ENCODE measurements around the gene RNF151. TPM values are rescaled to one million over a fixed set of nuclear protein-coding genes. Genes with fewer than 3 reads are reported as not detected.
A peak's percentile ranks its signal among the peaks of the same experiment; 100 is the strongest.

RNF151 gene
- total RNA-seq, 6 donors from 2014 or later, result 0.37 TPM; not detected in 5

- TF ChIP-seq CTCF (IDR thresholded peaks at IDR 0.05), result no peak
- no peak for TF ChIP-seq POLR2A (IDR thresholded peaks at IDR 0.05)
- no peak for TF ChIP-seq EP300 (IDR thresholded peaks at IDR 0.05)
- TF ChIP-seq POLR2AphosphoS5 (IDR thresholded peaks at IDR 0.05), result no peak
- ATAC-seq (ENCODE audit: low FRiP score in 2 of 2) (no peak), DNase-seq (no peak)
- H3K4me1 ChIP-seq, result peaks cover 15 to 57% (median 28%) of the 10 kb centered on the region in 4 donors
- H3K36me3 ChIP-seq, result peaks cover 0 to 28% (median 23%) of the 10 kb centered on the region in 4 donors
- H3K4me3 ChIP-seq, result peak overlapping the region in 3 of 4 donors; percentile 84 to 96 (median 88)
- H3K27me3 ChIP-seq, result peaks cover 0 to 24% (median 10%) of the 10 kb centered on the region in 4 donors
- WGBS, 2 donors, result 25 to 26% methylated on average over 19 of the region's 19 CpGs
- H3K27ac ChIP-seq, result peak overlapping the region; percentile 80 to 88 (median 86)
- H3K9me3 ChIP-seq, result no peaks in the 10 kb centered on the region
Measured at GRCh38 chr16:1982991-1983543, 16.4 kb downstream of the RNF151 start.

DNA sequence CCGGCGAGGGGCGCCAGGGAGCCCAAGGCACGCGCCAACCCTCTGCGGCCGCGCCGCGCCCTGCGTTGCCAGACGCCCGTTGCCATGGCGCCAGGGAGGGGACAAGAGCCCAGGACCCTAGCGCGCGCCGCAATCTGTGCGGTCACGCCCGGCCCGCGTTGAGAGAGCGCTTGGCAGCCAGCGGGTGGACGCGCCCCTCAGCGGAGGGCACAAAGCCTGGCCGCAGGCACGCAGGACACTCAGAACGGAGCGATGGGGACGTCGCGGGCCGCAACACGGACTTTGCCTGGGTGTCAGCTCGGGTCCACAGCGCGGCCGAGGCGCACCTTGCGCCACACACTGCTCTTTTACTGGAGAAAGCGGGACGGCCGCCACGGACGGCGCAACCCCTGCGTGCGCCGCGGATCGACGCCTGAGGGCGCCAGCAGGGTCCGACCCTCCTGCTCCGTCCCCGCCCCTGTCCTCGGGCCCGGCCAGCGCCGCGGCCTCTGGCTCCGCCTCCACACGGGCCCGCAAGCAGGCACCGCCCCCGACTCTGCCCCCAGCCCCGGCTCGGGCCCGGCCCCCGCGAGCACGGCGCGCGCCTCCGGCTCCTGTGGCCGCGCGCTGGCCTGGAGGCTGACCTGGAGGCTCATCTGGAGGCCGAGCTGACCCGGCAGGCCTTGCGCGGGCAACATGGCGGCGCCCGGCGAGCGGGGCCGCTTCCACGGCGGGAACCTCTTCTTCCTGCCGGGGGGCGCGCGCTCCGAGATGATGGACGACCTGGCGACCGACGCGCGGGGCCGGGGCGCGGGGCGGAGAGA is 17.1 kb downstream of the RNF151 start, which contains the start of gene GFER:
TSS of gene GFER (plus strand) at position 650 of the 803 bp plus-strand sequence. CDS start at position 676, 26 bp downstream.
- Histone ChIP-seq H3K27me3 (peaks cover 0 to 24% (median 10%) of the 10 kb centered on the region in 4 donors), H3K9me3 (no peaks in the 10 kb centered on the region), H3K27ac (peak within 1 kb of the TSS; percentile 80 to 88 (median 86)), H3K4me3 (peak within 1 kb of the TSS; percentile 84 to 96 (median 88)), H3K4me1 (peaks cover 15 to 51% (median 27%) of the 10 kb centered on the region in 4 donors), H3K36me3 (peaks cover 0 to 22% (median 17%) of the 10 kb centered on the region in 4 donors)
- DNase-seq, result peak; percentile 92 to 98
- peak in 5 of 6 experiments; percentile 21 to 60 (median 53) for TF ChIP-seq CTCF (IDR thresholded peaks at IDR 0.05)
- peak in 1 of 2 donors; percentile 70 for TF ChIP-seq POLR2AphosphoS5 (IDR thresholded peaks at IDR 0.05)
- TF ChIP-seq EP300 (IDR thresholded peaks at IDR 0.05), result no peak
- TF ChIP-seq POLR2A (IDR thresholded peaks at IDR 0.05), result peak in 2 of 4 donors; percentile 65 to 79
- WGBS, 2 donors, result 2% methylated on average over 30 of the region's 109 CpGs; no CpG with 5 or more reads in 1 of the 2 donors
- peak; percentile 91 to 97 for ATAC-seq (ENCODE audit: low FRiP score in 2 of 2)

DNA sequence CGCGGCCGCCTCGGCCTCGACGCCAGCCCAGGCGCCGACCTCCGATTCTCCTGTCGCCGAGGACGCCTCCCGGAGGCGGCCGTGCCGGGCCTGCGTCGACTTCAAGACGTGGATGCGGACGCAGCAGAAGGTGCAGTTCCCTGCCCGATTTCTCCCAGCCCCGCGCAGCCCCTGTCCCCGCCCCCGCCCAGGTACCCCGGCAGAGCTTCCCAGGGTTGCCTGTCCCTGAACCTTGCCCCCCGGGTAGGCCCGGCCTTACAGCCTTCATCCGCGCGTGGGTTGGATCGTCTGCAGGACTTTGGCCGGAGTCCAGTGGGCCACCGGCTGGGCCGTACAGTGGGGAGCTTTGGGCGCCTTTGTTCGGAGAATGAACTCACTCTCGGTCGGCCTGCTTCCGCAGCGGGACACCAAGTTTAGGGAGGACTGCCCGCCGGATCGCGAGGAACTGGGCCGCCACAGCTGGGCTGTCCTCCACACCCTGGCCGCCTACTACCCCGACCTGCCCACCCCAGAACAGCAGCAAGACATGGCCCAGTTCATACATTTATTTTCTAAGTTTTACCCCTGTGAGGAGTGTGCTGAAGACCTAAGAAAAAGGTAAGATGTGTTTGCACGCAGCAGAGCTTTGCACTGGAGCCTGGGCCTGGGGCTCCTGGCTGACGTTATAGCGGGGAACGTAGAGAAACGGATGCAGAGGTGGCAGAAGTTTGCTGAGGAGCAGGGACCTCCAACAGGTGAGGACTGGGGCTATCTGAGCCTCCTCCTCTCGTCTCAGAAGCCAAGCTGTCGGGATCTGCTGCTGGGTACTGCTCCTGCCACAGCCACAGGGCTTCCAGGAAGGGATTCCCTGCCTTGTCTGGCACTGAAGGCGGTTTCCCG is 17.9 kb downstream of the RNF151 start:
- no peak for TF ChIP-seq POLR2AphosphoS5 (IDR thresholded peaks at IDR 0.05)
- TF ChIP-seq EP300 (IDR thresholded peaks at IDR 0.05), result no peak
- no peak for TF ChIP-seq POLR2A (IDR thresholded peaks at IDR 0.05)
- H3K27me3 ChIP-seq, result peaks cover 0 to 26% (median 16%) of the 10 kb centered on the region in 4 donors
- peaks cover 0 to 18% (median 16%) of the 10 kb centered on the region in 4 donors for H3K36me3 ChIP-seq
- peak overlapping the region; percentile 80 to 88 (median 86) for H3K27ac ChIP-seq
- no peak for DNase-seq
- no peaks in the 10 kb centered on the region for H3K9me3 ChIP-seq
- peak in 1 of 2 donors; percentile 3 for ATAC-seq (ENCODE audit: low FRiP score in 2 of 2)
- 17 to 37% methylated on average over 17 to 39 of the region's 58 CpGs for WGBS, 2 donors
- peak overlapping the region; percentile 84 to 96 (median 88) for H3K4me3 ChIP-seq
- peaks cover 17 to 51% (median 29%) of the 10 kb centered on the region in 4 donors for H3K4me1 ChIP-seq

GRCh38 chr16:1985466-1986150 is 19.0 kb downstream of the RNF151 start:
- Histone ChIP-seq H3K36me3 (peaks cover 0 to 18% (median 16%) of the 10 kb centered on the region in 4 donors), H3K27me3 (peaks cover 0 to 26% (median 15%) of the 10 kb centered on the region in 4 donors), H3K4me3 (no peak overlapping the region), H3K27ac (no peak overlapping the region), H3K4me1 (peaks cover 27 to 51% (median 31%) of the 10 kb centered on the region in 4 donors), H3K9me3 (no peaks in the 10 kb centered on the region)
- TF ChIP-seq POLR2AphosphoS5 (IDR thresholded peaks at IDR 0.05) (no peak), POLR2A (IDR thresholded peaks at IDR 0.05) (no peak), EP300 (IDR thresholded peaks at IDR 0.05) (no peak), CTCF (IDR thresholded peaks at IDR 0.05) (no peak)
- no peak for ATAC-seq (ENCODE audit: low FRiP score in 2 of 2)
- peak in 1 of 2 donors; percentile 53 for DNase-seq
- WGBS, 2 donors, result 94% methylated on average over 8 to 14 of the region's 14 CpGs
